SK-N-MC (cell line): ENCODE measurements around the gene MAP3K2.

Experiments used
- EZH2 ChIP-seq: fragments of 200-600 bp; sonication (generic); IDR thresholded peaks from one replicate; pipeline ENCODE4 v1.6.1; 2017; ENCODE audit warnings: antibody characterized with exemption
- FOXP2 ChIP-seq: optimal IDR thresholded peaks from 2 replicates; pipeline ENCODE3; 2011; ENCODE audit warnings: mild to moderate bottlenecking, moderate library complexity; ENCODE audit not compliant: insufficient read depth; ENCODE audit errors: extremely low read length, control extremely low read depth
- POLR2AphosphoS5 ChIP-seq: IDR thresholded peaks from 2 replicates; pipeline ENCODE4 v1.6.1; 2012; ENCODE audit warnings: mild to moderate bottlenecking, low read depth, low read length, borderline replicate concordance

- TF ChIP-seq POLR2AphosphoS5 = peak; percentile 26; the same call in 1 of the 2 replicates
- TF ChIP-seq EZH2 = no peak
- no peak for TF ChIP-seq FOXP2
Measured at GRCh38 chr2:127413782-127414637, 26.2 kb upstream of the MAP3K2 start.
